Common myeloid progenitor, CD34-positive (primary cell): Measurements from ENCODE around the gene AKAP6.

Experiments used
- CTCF ChIA-PET: fragments of 350-600 bp; sonication (Branson Sonifier 250); formaldehyde crosslinking; loops from one replicate; lab custom pipeline; 2021; ENCODE audit warnings: antibody characterized with exemption; lab: Charles Lee
- POLR2A ChIA-PET: fragments of 350-600 bp; sonication (Branson Sonifier 250); formaldehyde crosslinking; loops from one replicate; lab custom pipeline; 2021; ENCODE audit warnings: antibody characterized with exemption; lab: Charles Lee
- DNase-seq, 3 donors: peaks; one replicate each; pipeline versions ENCODE4 v3.0.0 to v3.0.0-alpha.2; 2013
- H3K27ac ChIP-seq, 2 experiments: 1 replicate in 1 of 2; 2 replicates in 1 of 2; pipeline ENCODE4 v1.7.0; 2013; ENCODE audit warnings: inconsistent platforms in 2 of 2, low read length in 2 of 2, mild to moderate bottlenecking in 2 of 2, low read depth in 1 of 2, moderate library complexity in 1 of 2; ENCODE audit not compliant: severe bottlenecking in 2 of 2, insufficient read depth in 1 of 2, poor library complexity in 1 of 2
- H3K27me3 ChIP-seq, 5 experiments: replicated peaks in 2 of 5; 1 replicate in 3 of 5; 2 replicates in 2 of 5; pipeline versions ENCODE4 v1.6.1 to v1.7.0; 2013; ENCODE audit warnings: low read length in 4 of 5, mild to moderate bottlenecking in 2 of 5, moderate library complexity in 2 of 5, inconsistent platforms in 1 of 5; ENCODE audit not compliant: insufficient read depth in 5 of 5, control insufficient read depth in 4 of 5
- H3K36me3 ChIP-seq, 4 experiments: 1 replicate in 2 of 4; 2 replicates in 2 of 4; pipeline versions ENCODE4 v1.6.1 to v1.7.0; 2013; ENCODE audit warnings: low read length in 3 of 4, control low read depth in 1 of 4, mild to moderate bottlenecking in 1 of 4; ENCODE audit not compliant: control insufficient read depth in 4 of 4, insufficient read depth in 4 of 4
- H3K4me1 ChIP-seq, 4 experiments: 1 replicate in 3 of 4; 2 replicates in 1 of 4; pipeline versions ENCODE4 v1.6.1 to v1.7.1; 2013; ENCODE audit warnings: low read length in 3 of 4, mild to moderate bottlenecking in 3 of 4, control low read depth in 1 of 4, inconsistent platforms in 1 of 4, moderate library complexity in 1 of 4; ENCODE audit not compliant: control insufficient read depth in 4 of 4, insufficient read depth in 4 of 4; ENCODE audit errors: control extremely low read depth in 1 of 4
- H3K4me3 ChIP-seq, 7 experiments: 1 replicate in 4 of 7; 2 replicates in 3 of 7; pipeline versions ENCODE4 v1.5.1 to v1.7.0; 2013; ENCODE audit warnings: mild to moderate bottlenecking in 7 of 7, low read length in 6 of 7, moderate library complexity in 6 of 7, inconsistent platforms in 2 of 7, low read depth in 2 of 7, control low read depth in 1 of 7; ENCODE audit not compliant: insufficient read depth in 4 of 7, control insufficient read depth in 1 of 7; ENCODE audit errors: extremely low read depth in 1 of 7
- H3K9me3 ChIP-seq, 5 experiments: 1 replicate in 4 of 5; 2 replicates in 1 of 5; pipeline versions ENCODE4 v1.6.1 to v1.7.1; 2013; ENCODE audit warnings: low read length in 4 of 5, mild to moderate bottlenecking in 2 of 5, inconsistent platforms in 1 of 5, low read depth in 1 of 5, moderate library complexity in 1 of 5; ENCODE audit not compliant: control insufficient read depth in 4 of 5, insufficient read depth in 2 of 5; ENCODE audit errors: control extremely low read depth in 1 of 5
- WGBS: methylation state at CpG from one replicate; pipeline ENCODE4 v1.1.5; 2013; ENCODE audit not compliant: insufficient coverage; 5-methylcytosine and 5-hydroxymethylcytosine counted together

The AKAP6 gene

DNA sequence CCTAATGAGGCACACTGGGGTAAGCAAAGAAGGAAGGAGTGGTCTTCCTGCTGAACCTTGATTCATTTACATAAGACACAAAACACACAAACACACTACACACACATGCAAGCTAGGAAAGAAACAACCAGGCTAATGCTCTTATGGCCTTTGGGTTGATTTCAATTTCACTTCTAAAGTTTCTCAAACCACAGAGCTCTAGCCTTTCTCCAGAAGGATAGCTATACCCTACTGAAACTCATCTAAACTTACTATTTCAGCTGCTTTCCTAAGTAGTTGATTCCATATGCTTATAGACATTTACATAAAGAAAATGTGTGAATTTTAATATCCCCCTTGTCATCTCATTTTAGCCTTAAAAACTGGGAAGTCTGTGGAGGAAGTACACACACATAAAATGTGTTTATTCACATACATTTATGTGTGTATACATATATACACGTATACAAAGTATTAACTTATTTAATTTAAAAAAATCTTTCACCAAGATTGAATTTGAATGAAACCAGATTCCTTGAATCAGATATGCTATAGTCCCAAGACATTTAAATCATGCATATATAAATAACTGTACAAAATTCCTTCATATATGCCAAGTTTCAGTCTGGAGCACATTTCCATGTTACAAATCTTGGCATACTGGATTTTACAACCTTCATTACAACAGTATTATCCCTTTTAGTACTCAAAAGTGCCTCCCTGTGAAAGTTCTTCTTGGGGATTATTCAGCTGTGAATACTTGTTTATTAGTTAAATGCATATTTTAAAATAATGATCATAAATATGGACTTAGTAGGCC, 377.8 kb downstream of the AKAP6 start:
- DNase-seq: no peak
- Histone ChIP-seq H3K27me3 (no peaks in the 10 kb centered on the region), H3K4me1 (no peaks in the 10 kb centered on the region), H3K27ac (no peak overlapping the region), H3K36me3 (no peaks in the 10 kb centered on the region), H3K4me3 (no peak overlapping the region), H3K9me3 (no peaks in the 10 kb centered on the region)
- WGBS: no CpG with 5 or more reads among the region's 1 CpG
- ChIA-PET CTCF (interaction anchor here (1.1 kb wide), 1 partner anchor 8 kb away, joined by 3 read pairs; no protein-coding TSS in a partner anchor), POLR2A (no interaction called here)

DNA sequence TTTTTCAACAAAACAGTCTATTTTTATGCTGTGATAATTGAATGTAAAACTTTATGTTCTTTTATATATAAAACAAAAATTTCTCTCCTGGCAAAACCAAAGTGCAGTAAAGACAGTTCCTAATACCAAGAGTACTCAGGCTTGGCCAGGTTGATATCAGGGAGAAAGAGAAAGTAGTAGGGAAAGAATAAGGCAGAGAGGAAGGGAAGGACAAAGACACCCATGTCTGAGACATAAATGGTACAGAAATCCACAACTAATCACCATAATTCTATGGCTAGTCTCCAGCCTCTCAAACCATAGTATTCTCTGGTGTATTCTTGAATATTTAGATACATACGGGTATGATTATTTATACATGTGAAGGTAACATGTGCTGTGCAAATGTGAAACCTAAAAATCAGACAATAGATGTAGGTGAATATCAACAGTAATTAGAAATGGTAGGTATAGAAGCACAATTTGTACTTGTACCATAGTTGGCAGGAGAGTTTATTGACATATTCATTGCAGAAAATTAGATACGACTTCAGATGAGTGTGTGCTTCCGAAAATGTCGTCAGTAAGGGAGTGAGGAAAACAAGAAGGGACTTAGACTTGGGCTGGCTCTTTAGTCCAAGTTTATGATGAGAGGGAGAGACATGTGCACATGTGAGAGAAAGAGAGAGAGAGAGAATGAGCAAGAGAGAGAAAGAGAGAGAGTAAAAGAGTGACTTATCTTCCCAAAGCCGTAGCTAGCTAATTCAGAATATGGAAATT, 378.8 kb downstream of the AKAP6 start:
- Histone ChIP-seq H3K9me3 (no peaks in the 10 kb centered on the region), H3K4me3 (no peak overlapping the region), H3K4me1 (no peaks in the 10 kb centered on the region), H3K27ac (no peak overlapping the region), H3K36me3 (no peaks in the 10 kb centered on the region), H3K27me3 (no peaks in the 10 kb centered on the region)
- 92% methylated on average over 4 of the region's 5 CpGs for WGBS
- ChIA-PET CTCF (no interaction called here), POLR2A (no interaction called here)
- no peak for DNase-seq

DNA sequence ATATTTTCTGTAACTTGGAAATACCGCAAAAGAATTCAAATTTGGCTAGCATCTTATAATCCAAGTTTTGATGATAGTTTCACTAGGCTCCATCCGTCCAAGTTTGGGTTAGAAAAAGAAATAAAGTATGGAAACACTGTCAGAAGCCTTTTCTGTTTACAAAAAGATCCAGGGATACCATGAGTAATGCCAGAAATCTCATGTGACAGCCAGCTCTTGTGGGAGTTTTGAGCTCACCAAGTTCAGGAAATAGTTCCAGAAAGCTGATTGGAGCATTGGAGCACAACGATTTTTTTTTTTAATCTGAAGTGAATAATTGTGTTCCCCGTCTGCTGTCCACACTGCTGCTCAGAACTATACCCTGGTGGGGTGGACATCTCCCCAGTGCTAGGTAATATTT, 379.9 kb downstream of the AKAP6 start:
- WGBS: 100% methylated on average over 1 of the region's 4 CpGs
- no peak overlapping the region for H3K27ac ChIP-seq
- no peaks in the 10 kb centered on the region for H3K36me3 ChIP-seq
- no peaks in the 10 kb centered on the region for H3K9me3 ChIP-seq
- no peaks in the 10 kb centered on the region for H3K4me1 ChIP-seq
- ChIA-PET POLR2A (interaction anchor here (0.6 kb wide), 1 partner anchor 552 kb away, joined by 6 read pairs; no protein-coding TSS in a partner anchor), CTCF (interaction anchor here (0.6 to 1.3 kb wide), 4 partner anchors 9 to 1323 kb away, joined by 3 to 5 read pairs (median 4); no protein-coding TSS in a partner anchor)
- no peak overlapping the region for H3K4me3 ChIP-seq
- DNase-seq: no peak
- no peaks in the 10 kb centered on the region for H3K27me3 ChIP-seq

- Histone ChIP-seq H3K27ac (no peak overlapping the region), H3K36me3 (no peaks in the 10 kb centered on the region), H3K9me3 (no peaks in the 10 kb centered on the region), H3K27me3 (no peaks in the 10 kb centered on the region), H3K4me3 (no peak overlapping the region), H3K4me1 (no peaks in the 10 kb centered on the region)
- CTCF ChIA-PET: interaction anchor here (0.6 to 0.7 kb wide), 3 partner anchors 18 to 854 kb away, joined by 3 read pairs; no protein-coding TSS in a partner anchor
- POLR2A ChIA-PET: no interaction called here
- WGBS: 95% methylated on average over 5 of the region's 7 CpGs
- no peak for DNase-seq
These were observed 381.2 kb downstream of the AKAP6 start for GRCh38 chr14:32710231-32710671.

- no peaks in the 10 kb centered on the region for H3K4me1 ChIP-seq
- ChIA-PET POLR2A (no interaction called here), CTCF (interaction anchor here (0.9 to 1.0 kb wide), 2 partner anchors 11 to 1082 kb away, joined by 3 to 7 read pairs; no protein-coding TSS in a partner anchor)
- H3K27ac ChIP-seq: no peak overlapping the region
- no peak overlapping the region for H3K4me3 ChIP-seq
- no peaks in the 10 kb centered on the region for H3K9me3 ChIP-seq
- peak; percentile 18 to 57 (median 52) for DNase-seq
- H3K27me3 ChIP-seq: no peaks in the 10 kb centered on the region
- no peaks in the 10 kb centered on the region for H3K36me3 ChIP-seq
- 40% methylated on average over 1 of the region's 7 CpGs for WGBS
These were observed 381.9 kb downstream of the AKAP6 start for GRCh38 chr14:32710731-32711680.

DNA sequence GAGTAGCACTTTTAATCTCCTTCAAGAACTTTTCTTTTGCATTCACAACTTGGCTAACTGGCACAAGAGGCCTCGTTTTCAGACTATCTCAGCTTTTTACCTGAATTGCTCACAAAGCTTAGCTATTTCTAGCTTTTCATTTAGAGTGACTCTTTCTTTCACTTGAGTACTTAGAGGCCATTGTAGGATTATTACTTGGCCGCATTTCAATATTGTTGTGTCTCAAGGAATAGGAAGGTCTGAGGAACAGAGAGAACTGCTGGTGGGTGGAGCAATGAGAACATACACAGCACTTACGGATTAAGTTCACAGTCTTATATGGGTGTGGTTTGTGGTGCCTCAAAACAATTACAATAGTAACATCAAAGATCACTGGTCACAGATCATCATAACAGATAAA, 384.8 kb downstream of the AKAP6 start:
- Histone ChIP-seq H3K27me3 (no peaks in the 10 kb centered on the region), H3K4me3 (no peak overlapping the region), H3K27ac (no peak overlapping the region), H3K9me3 (no peaks in the 10 kb centered on the region), H3K36me3 (no peaks in the 10 kb centered on the region), H3K4me1 (no peaks in the 10 kb centered on the region)
- no peak for DNase-seq
- POLR2A ChIA-PET: no interaction called here
- CTCF ChIA-PET: no interaction called here
- 100% methylated on average over 1 of the region's 3 CpGs for WGBS
